SK-N-SH (cell line): Measurements from ENCODE around the gene DCD. TPM values are rescaled to one million over a fixed set of nuclear protein-coding genes. Genes with fewer than 3 reads are reported as not detected.

Experiments
- CTCF ChIA-PET: fragments of 300-600, 350-600 bp; formaldehyde crosslinking; extraction: SDS; loops from one replicate; lab custom pipeline; 2021; lab: Yijun Ruan, JAX
- POLR2A ChIA-PET: fragments of 350-600 bp; sonication (Branson Sonifier 250); formaldehyde crosslinking; extraction: SDS; loops from one replicate; lab custom pipeline; 2020; ENCODE audit warnings: antibody characterized with exemption, inconsistent platforms; lab: Yijun Ruan, JAX
- DNase-seq: peaks from one replicate; pipeline ENCODE4 v3.0.0; 2012
- H2AFZ ChIP-seq: fragments of 200-600 bp; sonication (generic); 2 replicates; pipeline ENCODE4 v1.8.1; 2016; ENCODE audit warnings: antibody characterized with exemption, mild to moderate bottlenecking, low read depth
- H3F3A ChIP-seq: fragments of 200-600 bp; sonication (generic); replicated peaks from 2 replicates; pipeline ENCODE3; 2016; ENCODE audit warnings: antibody characterized with exemption, mild to moderate bottlenecking; ENCODE audit not compliant: insufficient read depth
- H3K27ac ChIP-seq, 2 experiments: fragments of 200-500 bp in 1 of 2; fragments of 200-600 bp in 1 of 2; sonication (Bioruptor generic) in 1 of 2; sonication (generic), shearing (Covaris generic) in 1 of 2; 2 replicates each; pipeline versions ENCODE4 v1.5.1 to v1.6.1; 2014 to 2016; ENCODE audit warnings: low read depth in 2 of 2, inconsistent platforms in 1 of 2, low read length in 1 of 2, mild to moderate bottlenecking in 1 of 2, mixed read lengths in 1 of 2
- H3K27me3 ChIP-seq: fragments of 200-600 bp; sonication (generic), shearing (Covaris generic); 2 replicates; pipeline ENCODE4 v1.6.1; 2016; ENCODE audit warnings: mixed run types; ENCODE audit not compliant: insufficient read depth
- H3K36me3 ChIP-seq, 2 experiments: fragments of 200-500 bp in 1 of 2; fragments of 200-600 bp in 1 of 2; sonication (Bioruptor generic) in 1 of 2; sonication (generic) in 1 of 2; replicated peaks in 1 of 2; 2 replicates each; pipeline versions ENCODE3 to v1.5.1; 2014 to 2016; ENCODE audit warnings: low read length in 1 of 2, mild to moderate bottlenecking in 1 of 2; ENCODE audit not compliant: insufficient read depth in 2 of 2, control insufficient read depth in 1 of 2
- H3K4me1 ChIP-seq, 2 experiments: fragments of 200-500 bp in 1 of 2; fragments of 200-600 bp in 1 of 2; sonication (Bioruptor generic) in 1 of 2; sonication (generic), shearing (Covaris generic) in 1 of 2; 2 replicates each; pipeline versions ENCODE4 v1.5.1 to v1.6.1; 2014 to 2016; ENCODE audit warnings: low read depth in 1 of 2, low read length in 1 of 2, mixed run types in 1 of 2; ENCODE audit not compliant: insufficient read depth in 2 of 2, control insufficient read depth in 1 of 2
- H3K4me2 ChIP-seq: fragments of 200-600 bp; sonication (generic), shearing (Covaris generic); 2 replicates; pipeline ENCODE4 v1.6.1; 2017; ENCODE audit warnings: mixed run types
- H3K4me3 ChIP-seq, 2 experiments: fragments of 200-500 bp in 1 of 2; fragments of 200-600 bp in 1 of 2; sonication (Bioruptor generic) in 1 of 2; sonication (generic), shearing (Covaris generic) in 1 of 2; 2 replicates each; pipeline versions ENCODE4 v1.5.1 to v1.8.1; 2014 to 2016; ENCODE audit warnings: low read depth in 2 of 2, inconsistent platforms in 1 of 2, low read length in 1 of 2, mild to moderate bottlenecking in 1 of 2, mixed read lengths in 1 of 2, moderate library complexity in 1 of 2
- H3K79me2 ChIP-seq: fragments of 200-600 bp; sonication (generic); 2 replicates; pipeline ENCODE4 v1.8.1; 2017; ENCODE audit warnings: mild to moderate bottlenecking; ENCODE audit not compliant: insufficient read depth
- H3K9ac ChIP-seq: fragments of 200-600 bp; sonication (generic); 2 replicates; pipeline ENCODE4 v1.6.1; 2017; ENCODE audit warnings: mixed run types
- H3K9me2 ChIP-seq: fragments of 200-600 bp; sonication (generic); 2 replicates; pipeline ENCODE4 v1.6.1; 2017; ENCODE audit warnings: mixed run types
- H3K9me3 ChIP-seq: fragments of 200-600 bp; sonication (generic); 2 replicates; pipeline ENCODE4 v1.6.1; 2017; ENCODE audit warnings: mixed run types, mild to moderate bottlenecking, moderate library complexity
- H4K20me1 ChIP-seq: fragments of 200-600 bp; sonication (generic); 2 replicates; pipeline ENCODE4 v1.6.1; 2017; ENCODE audit warnings: mild to moderate bottlenecking, mixed run types; ENCODE audit not compliant: insufficient read depth
- CHD2 ChIP-seq: fragments of 150-350 bp; IDR thresholded peaks from 2 replicates; pipeline ENCODE4 v1.6.1; 2018; ENCODE audit warnings: low read length; ENCODE audit not compliant: partially characterized antibody
- IRF3 ChIP-seq: fragments of 150-350 bp; IDR thresholded peaks from 2 replicates; pipeline ENCODE4 v1.6.1; 2016; ENCODE audit warnings: mild to moderate bottlenecking, low read depth, low read length
- JUND ChIP-seq: IDR thresholded peaks from 2 replicates; pipeline ENCODE4 v1.4.0; 2012
- MAX ChIP-seq: IDR thresholded peaks from 2 replicates; pipeline ENCODE4 v1.4.0; 2012; ENCODE audit warnings: low read depth
- NFIC ChIP-seq: IDR thresholded peaks from 2 replicates; pipeline ENCODE4 v1.4.0; 2012; ENCODE audit warnings: borderline replicate concordance
- PBX3 ChIP-seq: IDR thresholded peaks from 2 replicates; pipeline ENCODE4; 2012
- RAD21 ChIP-seq: IDR thresholded peaks from 2 replicates; pipeline ENCODE4 v1.6.1; 2012; ENCODE audit warnings: mild to moderate bottlenecking, low read length
- SIN3A ChIP-seq: IDR thresholded peaks from 2 replicates; pipeline ENCODE4 v1.6.1; 2012; ENCODE audit warnings: low read depth, mild to moderate bottlenecking, low read length, moderate library complexity, borderline replicate concordance
- SMC3 ChIP-seq: IDR thresholded peaks from 2 replicates; pipeline ENCODE4 v1.6.1; 2012; ENCODE audit warnings: low read depth, low read length, improper control_type of control experiment
- TAF1 ChIP-seq: IDR thresholded peaks from 2 replicates; pipeline ENCODE4 v1.6.1; 2012; ENCODE audit warnings: low read depth, mild to moderate bottlenecking, low read length, moderate library complexity, borderline replicate concordance
- ZBTB33 ChIP-seq: IDR thresholded peaks from 2 replicates; pipeline ENCODE4 v1.4.0; 2012; ENCODE audit warnings: low read depth, borderline replicate concordance
- WGBS: methylation state at CpG from one replicate; pipeline ENCODE4 v1.1.6; 2017; ENCODE audit warnings: low lambda C conversion rate; 5-methylcytosine and 5-hydroxymethylcytosine counted together
- polyA plus RNA-seq, 3 experiments: library from polyadenylated mRNA; depleted of rRNA; stranded (reverse); fragments of >200 nt; gene quantifications; 2 replicates each; pipeline ENCODE4 v1.2.3, GENCODE V29; 2012

DCD gene
- polyA plus RNA-seq, 1 of the 3 experiments (the other 2 are of a cell fraction) = not detected

GRCh38 chr12:54658306-54659264 is 10.4 kb upstream of the DCD start (continued):
- no peak for TF ChIP-seq PBX3
- TF ChIP-seq, all 33 proteins: peak for 2

GRCh38 chr12:54657105-54657607 is 9.0 kb upstream of the DCD start:
- ChIA-PET CTCF (no interaction called here), POLR2A (no interaction called here)
- 5% methylated on average over 5 of the region's 6 CpGs for WGBS
- Histone ChIP-seq H3K27ac (no peak overlapping the region), H4K20me1 (no peaks in the 10 kb centered on the region), H2AFZ (no peak overlapping the region), H3K9me2 (no peaks in the 10 kb centered on the region), H3K36me3 (no peaks in the 10 kb centered on the region), H3K9me3 (no peaks in the 10 kb centered on the region), H3K79me2 (no peaks in the 10 kb centered on the region), H3K4me1 (0 out of 4 replicates have a peak, but pooled peaks cover 0 to 3% of the 10 kb centered on the region in 2 experiments), H3K27me3 (peaks cover 21% of the 10 kb centered on the region), H3K9ac (no peak overlapping the region), H3K4me3 (no peak overlapping the region), H3F3A (no peaks in the 10 kb centered on the region), H3K4me2 (no peak overlapping the region)
- TF ChIP-seq SIN3A = no peak
- TF ChIP-seq RAD21 = no peak
- TF ChIP-seq ZBTB33 = no peak
- no peak for TF ChIP-seq JUND
- no peak for TF ChIP-seq TAF1
- no peak for TF ChIP-seq CHD2
- TF ChIP-seq SMC3 = no peak
- no peak for TF ChIP-seq IRF3
- TF ChIP-seq NFIC = no peak
- no peak for TF ChIP-seq MAX
- DNase-seq = no peak
